BE2C (cell line): Measurements from ENCODE around the gene RPS6KA2.
A peak's percentile ranks its signal among the peaks of the same experiment; 100 is the strongest.

ENCODE experiments used
- DNase-seq: peaks from one replicate; pipeline ENCODE4 v3.0.0-alpha.2; 2020
- H3K27me3 ChIP-seq: fragments of 250-450 bp; sonication (Bioruptor Pico); 2 replicates; pipeline ENCODE4 v1.5.1; 2020; ENCODE audit warnings: mild to moderate bottlenecking
- H3K36me3 ChIP-seq: fragments of 250-450 bp; sonication (Bioruptor Pico); 2 replicates; pipeline ENCODE4 v1.5.1; 2020; ENCODE audit warnings: mild to moderate bottlenecking
- H3K4me1 ChIP-seq: fragments of 250-450 bp; sonication (Bioruptor Pico); 2 replicates; pipeline ENCODE4 v1.5.1; 2020
- H3K4me3 ChIP-seq: 2 replicates; pipeline ENCODE4 v1.5.1; 2011; ENCODE audit warnings: low read depth, low read length
- H3K9me3 ChIP-seq: fragments of 250-450 bp; sonication (Bioruptor Pico); 2 replicates; pipeline ENCODE4 v1.5.1; 2020
- CTCF ChIP-seq: IDR thresholded peaks from 2 replicates; pipeline ENCODE4 v1.5.1; 2012; ENCODE audit warnings: mild to moderate bottlenecking, low read depth, low read length

The RPS6KA2 gene

GRCh38 chr6:166459906-166460305 is 167.1 kb downstream of the RPS6KA2 start:
- H3K36me3 ChIP-seq: peaks cover 7% of the 10 kb centered on the region
- no peaks in the 10 kb centered on the region for H3K27me3 ChIP-seq
- peaks cover 16% of the 10 kb centered on the region for H3K4me1 ChIP-seq
- DNase-seq: no peak
- no peak for TF ChIP-seq CTCF
- H3K4me3 ChIP-seq: no peak overlapping the region
- H3K9me3 ChIP-seq: no peaks in the 10 kb centered on the region

GRCh38 chr6:166459272-166459671 is 167.8 kb downstream of the RPS6KA2 start:
- no peak for TF ChIP-seq CTCF
- H3K36me3 ChIP-seq: peaks cover 5% of the 10 kb centered on the region
- H3K27me3 ChIP-seq: no peaks in the 10 kb centered on the region
- no peaks in the 10 kb centered on the region for H3K9me3 ChIP-seq
- no peak overlapping the region for H3K4me3 ChIP-seq
- DNase-seq: no peak
- H3K4me1 ChIP-seq: peaks cover 16% of the 10 kb centered on the region

- no peak for DNase-seq
- no peaks in the 10 kb centered on the region for H3K27me3 ChIP-seq
- TF ChIP-seq CTCF: peak; percentile 26
- H3K9me3 ChIP-seq: no peaks in the 10 kb centered on the region
- no peaks in the 10 kb centered on the region; the same call in 1 of the 2 replicates for H3K36me3 ChIP-seq
- H3K4me3 ChIP-seq: no peak overlapping the region
- peaks cover 13% of the 10 kb centered on the region for H3K4me1 ChIP-seq
These were observed 170.5 kb downstream of the RPS6KA2 start for GRCh38 chr6:166456395-166457156.

- Histone ChIP-seq H3K36me3 (no peaks in the 10 kb centered on the region; the same call in 1 of the 2 replicates), H3K9me3 (no peaks in the 10 kb centered on the region), H3K4me1 (peaks cover under 1% of the 10 kb centered on the region; the same call in 1 of the 2 replicates), H3K27me3 (no peaks in the 10 kb centered on the region), H3K4me3 (no peak overlapping the region)
- no peak for TF ChIP-seq CTCF
- no peak for DNase-seq
These were observed 172.1 kb downstream of the RPS6KA2 start for GRCh38 chr6:166454692-166455515.

- Histone ChIP-seq H3K4me3 (no peak overlapping the region), H3K9me3 (no peaks in the 10 kb centered on the region), H3K4me1 (no peaks in the 10 kb centered on the region), H3K36me3 (peaks cover 2% of the 10 kb centered on the region), H3K27me3 (no peaks in the 10 kb centered on the region)
- DNase-seq: no peak
- TF ChIP-seq CTCF: no peak
These were observed 173.4 kb downstream of the RPS6KA2 start for GRCh38 chr6:166453651-166454050.
